Activated naive CD8-positive, alpha-beta T cell treated with anti-CD3 and anti-CD28 coated beads, Interleukin-2, amount 50 U/mL, for 24 hours (primary cell): ENCODE data around the gene ESF1.

ENCODE experiments used
- ATAC-seq: fragments of 150-1000 bp; cut with Tn5 transposase; one replicate; pipeline ENCODE4 v1.10.0; 2021
- DNase-seq: peaks from one replicate; pipeline ENCODE4 v3.0.0; 2021
- H3K27ac Mint-ChIP-seq: one replicate; pipeline ENCODE4 v1.8.0; 2021; ENCODE audit warnings: mild to moderate bottlenecking, mixed read lengths
- H3K27me3 Mint-ChIP-seq: one replicate; pipeline ENCODE4 v1.8.0; 2021; ENCODE audit warnings: mixed read lengths
- H3K36me3 Mint-ChIP-seq: one replicate; pipeline ENCODE4 v1.8.0; 2021; ENCODE audit warnings: low read depth, mixed read lengths
- H3K4me1 Mint-ChIP-seq: one replicate; pipeline ENCODE4 v1.8.0; 2021; ENCODE audit warnings: mixed read lengths
- H3K4me3 Mint-ChIP-seq: one replicate; pipeline ENCODE4 v1.8.0; 2021; ENCODE audit warnings: mild to moderate bottlenecking, moderate library complexity, mixed read lengths
- H3K9me3 Mint-ChIP-seq: one replicate; pipeline ENCODE4 v1.8.0; 2021; ENCODE audit warnings: mixed read lengths

Gene ESF1, protein sequence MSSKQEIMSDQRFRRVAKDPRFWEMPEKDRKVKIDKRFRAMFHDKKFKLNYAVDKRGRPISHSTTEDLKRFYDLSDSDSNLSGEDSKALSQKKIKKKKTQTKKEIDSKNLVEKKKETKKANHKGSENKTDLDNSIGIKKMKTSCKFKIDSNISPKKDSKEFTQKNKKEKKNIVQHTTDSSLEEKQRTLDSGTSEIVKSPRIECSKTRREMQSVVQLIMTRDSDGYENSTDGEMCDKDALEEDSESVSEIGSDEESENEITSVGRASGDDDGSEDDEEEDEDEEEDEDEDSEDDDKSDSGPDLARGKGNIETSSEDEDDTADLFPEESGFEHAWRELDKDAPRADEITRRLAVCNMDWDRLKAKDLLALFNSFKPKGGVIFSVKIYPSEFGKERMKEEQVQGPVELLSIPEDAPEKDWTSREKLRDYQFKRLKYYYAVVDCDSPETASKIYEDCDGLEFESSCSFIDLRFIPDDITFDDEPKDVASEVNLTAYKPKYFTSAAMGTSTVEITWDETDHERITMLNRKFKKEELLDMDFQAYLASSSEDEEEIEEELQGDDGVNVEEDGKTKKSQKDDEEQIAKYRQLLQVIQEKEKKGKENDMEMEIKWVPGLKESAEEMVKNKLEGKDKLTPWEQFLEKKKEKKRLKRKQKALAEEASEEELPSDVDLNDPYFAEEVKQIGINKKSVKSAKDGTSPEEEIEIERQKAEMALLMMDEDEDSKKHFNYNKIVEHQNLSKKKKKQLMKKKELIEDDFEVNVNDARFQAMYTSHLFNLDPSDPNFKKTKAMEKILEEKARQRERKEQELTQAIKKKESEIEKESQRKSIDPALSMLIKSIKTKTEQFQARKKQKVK

DNA sequence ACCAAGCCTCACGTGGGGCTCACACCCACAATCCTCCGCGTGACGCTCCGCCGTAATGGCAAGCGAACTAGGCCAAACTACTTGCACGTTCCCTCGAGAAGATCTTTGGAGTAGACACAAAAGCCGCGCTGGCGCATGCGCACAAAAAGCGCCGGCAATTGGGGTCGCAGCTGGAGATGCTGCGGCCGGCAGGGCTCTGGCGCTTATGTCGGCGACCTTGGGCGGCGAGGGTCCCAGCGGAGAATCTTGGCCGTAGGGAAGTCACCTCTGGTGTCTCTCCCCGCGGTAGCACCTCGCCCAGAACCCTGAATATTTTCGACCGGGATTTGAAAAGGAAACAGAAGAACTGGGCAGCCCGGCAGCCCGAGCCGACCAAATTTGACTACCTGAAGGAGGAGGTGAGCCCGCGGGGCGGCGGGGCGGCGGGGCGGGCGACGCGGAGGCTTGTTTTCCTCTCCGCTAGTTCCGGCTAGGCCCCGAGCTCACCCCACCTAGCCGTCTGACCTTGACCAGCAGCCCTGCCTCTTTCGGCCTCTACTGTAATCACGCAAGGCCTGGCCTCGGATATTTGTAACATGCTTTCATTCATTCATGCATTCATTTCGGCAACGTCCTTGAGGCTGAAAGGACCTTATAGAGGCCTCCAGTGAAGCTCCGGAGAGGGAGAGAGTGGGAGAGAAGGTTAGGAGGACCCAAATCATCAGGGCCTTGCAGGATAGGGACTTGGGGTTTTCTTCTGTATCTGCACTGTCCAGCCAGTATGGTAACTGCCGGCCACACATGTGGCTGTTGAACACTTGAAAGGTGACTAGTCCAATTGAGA, at the start of gene ESF1, which contains the start of gene NDUFAF5:
Gene ESF1, minus strand, starts transcription at position 27 of the 823 bp plus-strand sequence. CDS start 1,779 bp downstream, outside the sequence.
Gene NDUFAF5, plus strand, starts transcription at position 136 of the 823 bp plus-strand sequence. Its CDS starts 41 bp downstream, at position 177.
- H3K36me3 Mint-ChIP-seq, result peaks cover 49% of the 10 kb centered on the region
- peak; percentile 90 for DNase-seq
- peaks cover 61% of the 10 kb centered on the region for H3K4me1 Mint-ChIP-seq
- peaks cover 2% of the 10 kb centered on the region for H3K27me3 Mint-ChIP-seq
- H3K27ac Mint-ChIP-seq, result peak within 1 kb of the TSS; percentile 94
- H3K9me3 Mint-ChIP-seq, result no peaks in the 10 kb centered on the region
- ATAC-seq, result peak; percentile 97
- H3K4me3 Mint-ChIP-seq, result peak within 1 kb of the TSS; percentile 88

DNA sequence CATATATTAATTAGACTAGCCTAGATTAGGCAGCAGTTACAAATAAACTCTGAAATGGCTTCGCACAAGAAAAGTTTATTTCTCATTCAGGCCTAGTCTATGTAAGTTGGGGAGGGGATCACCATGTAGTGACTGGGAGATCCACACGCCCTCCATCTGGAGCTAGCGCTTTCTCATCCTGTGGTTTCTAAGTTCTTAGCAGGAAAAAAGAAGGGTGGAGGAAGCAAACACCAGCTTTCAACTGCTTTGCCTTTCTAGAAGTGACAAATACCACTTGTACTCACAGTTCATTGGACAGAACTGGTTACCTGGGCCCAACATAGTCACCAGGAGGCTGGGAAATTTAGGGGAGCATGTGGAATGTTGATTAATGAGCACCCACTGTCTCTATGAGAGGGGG, 46.8 kb upstream of the ESF1 start:
- Mint-ChIP-seq H3K4me3 (no peak overlapping the region), H3K9me3 (no peaks in the 10 kb centered on the region), H3K36me3 (no peaks in the 10 kb centered on the region), H3K27ac (no peak overlapping the region), H3K27me3 (peaks cover 5% of the 10 kb centered on the region), H3K4me1 (no peaks in the 10 kb centered on the region)
- ATAC-seq (no peak), DNase-seq (no peak)

DNA sequence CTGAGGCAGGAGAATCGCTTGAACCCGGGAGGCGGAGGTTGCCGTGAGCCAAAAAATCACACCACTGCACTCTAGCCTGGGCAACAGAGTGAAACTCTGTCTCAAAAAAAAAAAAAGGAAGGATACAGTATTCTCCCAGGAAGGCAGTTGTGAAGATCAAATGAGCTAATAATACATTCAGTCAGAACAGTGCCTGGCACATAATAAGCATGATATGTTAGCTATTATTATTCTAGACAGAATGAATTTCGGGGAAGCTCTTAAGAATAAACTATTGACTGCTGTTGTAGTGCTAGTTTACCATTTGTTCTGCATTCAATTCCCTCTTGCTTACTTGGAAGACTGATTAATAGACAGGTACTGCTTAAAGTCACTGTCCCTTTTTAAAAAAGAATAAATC, 40.7 kb upstream of the ESF1 start:
- ATAC-seq (no peak), DNase-seq (no peak)
- H3K36me3 Mint-ChIP-seq, result no peaks in the 10 kb centered on the region
- peaks cover 4% of the 10 kb centered on the region for H3K27me3 Mint-ChIP-seq
- H3K4me1 Mint-ChIP-seq, result no peaks in the 10 kb centered on the region
- no peak overlapping the region for H3K27ac Mint-ChIP-seq
- H3K4me3 Mint-ChIP-seq, result no peak overlapping the region
- no peaks in the 10 kb centered on the region for H3K9me3 Mint-ChIP-seq

DNA sequence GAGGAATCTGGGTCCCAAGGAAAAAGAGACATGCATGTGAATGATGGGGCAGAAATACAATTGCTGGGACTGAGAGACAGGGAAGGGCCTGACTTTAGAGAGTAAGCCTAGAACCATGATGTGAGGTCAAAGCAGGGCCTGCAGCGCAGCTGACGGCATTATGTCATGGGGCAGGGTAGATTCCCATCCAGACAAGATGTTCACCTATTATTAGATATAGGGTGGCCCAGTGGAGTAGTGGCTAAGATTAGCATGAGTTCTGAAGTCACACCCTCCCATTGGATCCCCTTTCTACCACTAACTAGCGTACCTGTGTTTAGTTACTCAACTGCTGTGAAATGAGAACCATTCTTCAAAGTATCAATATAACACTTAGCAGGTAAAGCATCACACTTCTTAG, 39.7 kb upstream of the ESF1 start:
- no peak for DNase-seq
- no peaks in the 10 kb centered on the region for H3K4me1 Mint-ChIP-seq
- no peak overlapping the region for H3K27ac Mint-ChIP-seq
- H3K27me3 Mint-ChIP-seq, result peaks cover 2% of the 10 kb centered on the region
- H3K36me3 Mint-ChIP-seq, result no peaks in the 10 kb centered on the region
- no peak overlapping the region for H3K4me3 Mint-ChIP-seq
- no peaks in the 10 kb centered on the region for H3K9me3 Mint-ChIP-seq
- ATAC-seq, result no peak

DNA sequence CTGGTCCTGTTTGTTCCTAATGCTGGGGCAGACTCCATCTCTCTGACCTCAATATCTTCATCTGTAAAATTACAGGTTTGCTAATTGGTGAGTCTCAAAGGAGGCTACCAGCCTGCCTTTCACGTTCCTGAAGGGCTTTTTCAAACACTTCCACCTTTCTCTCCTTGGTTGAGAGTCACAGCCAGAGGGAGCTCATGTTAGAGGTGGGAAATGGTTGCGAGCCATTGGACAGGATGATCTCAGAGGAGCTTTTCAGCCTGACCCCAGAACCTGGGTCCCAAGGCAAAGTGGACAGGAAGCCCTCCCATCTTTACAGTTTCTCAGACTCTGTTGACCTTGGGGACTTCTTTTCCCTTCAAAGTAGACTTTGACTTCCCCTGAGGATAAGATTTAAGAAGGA, 37.7 kb upstream of the ESF1 start:
- Mint-ChIP-seq H3K9me3 (no peaks in the 10 kb centered on the region), H3K27ac (no peak overlapping the region), H3K4me1 (peaks cover 13% of the 10 kb centered on the region), H3K4me3 (no peak overlapping the region), H3K36me3 (peaks cover 10% of the 10 kb centered on the region), H3K27me3 (peaks cover 2% of the 10 kb centered on the region)
- no peak for ATAC-seq
- no peak for DNase-seq

DNA sequence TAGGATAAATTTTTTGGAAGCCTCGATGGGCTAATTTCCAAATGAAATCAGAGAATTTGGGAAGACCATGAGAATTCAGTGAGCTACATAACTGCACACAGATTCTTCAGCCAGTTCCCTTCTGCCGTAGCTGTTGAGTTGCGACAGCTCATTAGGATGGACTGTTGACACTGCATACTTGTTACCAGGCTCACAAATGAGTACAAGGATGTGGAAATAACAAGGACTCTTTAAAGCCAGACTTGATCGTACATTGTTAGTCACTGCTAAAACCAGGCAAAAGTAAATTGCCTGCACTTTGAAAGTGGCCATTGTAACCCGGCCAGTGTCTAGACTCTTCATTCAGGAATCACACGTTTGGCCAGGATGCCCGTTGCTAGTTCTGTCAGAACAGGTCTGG, 37.2 kb upstream of the ESF1 start:
- no peak overlapping the region for H3K27ac Mint-ChIP-seq
- H3K27me3 Mint-ChIP-seq, result peaks cover 2% of the 10 kb centered on the region
- no peaks in the 10 kb centered on the region for H3K9me3 Mint-ChIP-seq
- H3K4me3 Mint-ChIP-seq, result no peak overlapping the region
- DNase-seq, result no peak
- H3K36me3 Mint-ChIP-seq, result peaks cover 16% of the 10 kb centered on the region
- no peak for ATAC-seq
- peaks cover 19% of the 10 kb centered on the region for H3K4me1 Mint-ChIP-seq

DNA sequence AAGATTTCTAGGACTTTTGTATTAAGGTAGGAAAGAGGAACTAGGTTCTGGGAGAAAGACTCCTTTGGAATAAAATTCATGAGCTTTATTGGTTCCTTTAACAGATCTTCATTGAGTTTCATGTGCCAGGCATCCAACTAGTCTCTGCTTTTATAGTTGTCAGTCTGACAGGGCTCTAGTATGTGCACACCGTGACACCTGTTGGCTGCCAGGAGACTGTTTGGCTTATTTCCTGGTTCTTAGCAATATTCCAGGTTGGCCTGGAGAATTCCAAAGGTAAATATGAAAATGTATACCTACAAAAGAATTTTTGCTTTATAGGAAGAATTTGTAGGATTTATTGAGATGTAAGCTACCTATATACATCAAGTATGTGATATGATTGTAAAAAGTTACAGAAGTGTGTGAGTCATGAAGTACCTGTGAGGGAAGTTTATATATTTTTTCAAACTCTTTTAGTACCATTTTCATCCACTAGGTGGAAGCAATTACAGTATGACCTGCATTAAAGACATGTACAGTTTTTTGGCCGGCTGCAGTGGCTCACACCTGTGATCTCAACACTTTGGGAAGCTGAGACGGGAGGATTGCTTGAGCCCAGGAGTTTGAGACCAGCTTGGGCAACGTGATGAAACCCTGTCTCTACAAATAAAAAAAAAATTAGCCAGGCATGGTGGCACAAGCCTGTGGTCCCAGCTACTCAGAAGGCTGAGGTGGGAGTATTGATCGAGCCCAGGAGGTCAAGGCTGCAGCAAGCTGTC, 35.3 kb upstream of the ESF1 start:
- ATAC-seq, result peak; percentile 12
- Mint-ChIP-seq H3K9me3 (no peaks in the 10 kb centered on the region), H3K4me1 (peaks cover 30% of the 10 kb centered on the region), H3K27me3 (no peaks in the 10 kb centered on the region), H3K36me3 (peaks cover 27% of the 10 kb centered on the region), H3K4me3 (no peak overlapping the region), H3K27ac (no peak overlapping the region)
- DNase-seq, result peak; percentile 5

DNA sequence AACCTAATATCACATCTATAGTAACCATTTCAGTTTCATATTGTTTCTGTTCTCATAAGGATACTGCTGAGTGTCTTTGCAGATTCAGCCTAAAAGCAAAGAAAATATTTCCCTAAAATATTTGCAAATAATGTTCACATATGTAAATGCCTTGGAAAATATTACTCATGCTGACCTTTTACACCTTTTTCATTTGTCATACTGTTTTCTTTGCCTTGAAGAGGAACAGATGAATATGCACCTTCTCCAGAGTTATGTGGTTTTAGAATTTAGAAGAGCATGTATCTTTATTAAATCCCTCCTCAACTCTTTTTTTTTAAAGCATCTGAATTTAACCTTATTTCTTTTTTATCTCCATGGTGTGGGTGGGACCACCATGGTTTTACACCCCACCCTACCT, 32.6 kb upstream of the ESF1 start:
- H3K9me3 Mint-ChIP-seq, result no peaks in the 10 kb centered on the region
- peak overlapping the region; percentile 45 for H3K4me3 Mint-ChIP-seq
- no peaks in the 10 kb centered on the region for H3K27me3 Mint-ChIP-seq
- peaks cover 37% of the 10 kb centered on the region for H3K36me3 Mint-ChIP-seq
- DNase-seq, result no peak
- peak; percentile 55 for ATAC-seq
- H3K4me1 Mint-ChIP-seq, result peaks cover 30% of the 10 kb centered on the region
- peak overlapping the region; percentile 91 for H3K27ac Mint-ChIP-seq

DNA sequence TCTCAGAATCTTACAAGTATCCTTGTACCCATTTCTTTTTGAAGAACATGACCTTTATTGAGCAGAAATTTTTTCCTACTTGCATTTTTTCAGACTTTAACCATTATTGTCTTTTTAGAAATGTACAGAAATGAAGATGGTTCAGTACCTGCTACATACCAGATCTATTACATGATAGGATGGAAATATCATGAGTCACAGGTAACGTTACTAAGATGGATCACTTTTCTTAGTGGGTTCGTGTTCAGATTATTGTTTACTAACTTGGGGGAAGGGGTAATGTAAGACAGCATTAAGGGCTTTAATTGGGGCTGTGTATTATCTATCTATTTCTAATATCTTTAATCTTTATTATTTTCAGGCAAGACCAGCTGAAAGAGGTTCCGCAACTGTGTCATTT, 32.0 kb upstream of the ESF1 start:
- Mint-ChIP-seq H3K27ac (peak overlapping the region; percentile 91), H3K4me3 (peak overlapping the region; percentile 42), H3K36me3 (peaks cover 40% of the 10 kb centered on the region), H3K4me1 (peaks cover 30% of the 10 kb centered on the region), H3K27me3 (no peaks in the 10 kb centered on the region), H3K9me3 (no peaks in the 10 kb centered on the region)
- peak; percentile 70 for ATAC-seq
- no peak for DNase-seq

DNA sequence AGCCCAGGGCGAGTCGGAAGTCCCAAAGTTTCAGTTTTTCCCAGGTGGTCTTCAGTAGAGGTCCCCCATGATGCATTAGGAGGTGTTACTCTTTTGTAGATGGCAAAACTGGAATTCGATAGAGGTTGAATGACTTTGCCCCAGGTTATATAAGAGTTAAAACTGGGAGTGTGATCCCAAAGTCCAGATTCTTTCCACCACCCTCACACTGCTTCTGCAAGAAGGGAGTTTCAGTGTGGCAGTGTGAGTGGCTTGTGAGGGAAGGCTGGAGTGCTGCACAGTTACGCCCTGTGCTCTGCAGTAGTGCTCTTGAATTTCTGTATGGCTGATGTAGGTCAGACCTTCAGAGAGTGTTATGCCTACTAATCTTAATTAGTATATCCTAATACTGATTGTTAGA, 30.0 kb upstream of the ESF1 start:
- ATAC-seq, result no peak
- H3K27ac Mint-ChIP-seq, result no peak overlapping the region
- DNase-seq, result no peak
- no peak overlapping the region for H3K4me3 Mint-ChIP-seq
- peaks cover 40% of the 10 kb centered on the region for H3K36me3 Mint-ChIP-seq
- H3K4me1 Mint-ChIP-seq, result peaks cover 30% of the 10 kb centered on the region
- H3K27me3 Mint-ChIP-seq, result no peaks in the 10 kb centered on the region
- H3K9me3 Mint-ChIP-seq, result no peaks in the 10 kb centered on the region

DNA sequence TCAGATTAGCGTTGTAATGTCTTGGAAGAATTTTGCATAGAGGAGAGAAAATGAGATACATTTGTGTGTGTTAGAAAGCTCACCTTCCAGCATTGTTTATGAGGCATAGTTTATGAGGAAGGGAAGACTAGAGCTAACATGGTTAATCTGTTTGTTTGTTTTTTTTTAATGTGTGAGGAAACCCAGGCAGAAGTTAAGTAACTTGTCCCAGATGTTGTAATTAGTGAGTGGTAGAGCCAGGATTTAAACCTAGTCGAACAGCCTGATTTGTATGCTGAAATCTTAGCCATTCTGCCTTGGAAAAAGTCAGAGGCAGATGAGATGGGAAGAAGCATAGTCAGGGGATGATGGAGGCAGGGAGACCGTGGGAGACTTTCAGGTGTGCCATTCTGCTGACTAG, 29.2 kb upstream of the ESF1 start:
- Mint-ChIP-seq H3K27me3 (no peaks in the 10 kb centered on the region), H3K4me1 (peaks cover 30% of the 10 kb centered on the region), H3K36me3 (peaks cover 40% of the 10 kb centered on the region), H3K27ac (peak overlapping the region; percentile 40), H3K9me3 (no peaks in the 10 kb centered on the region), H3K4me3 (no peak overlapping the region)
- ATAC-seq, result no peak
- no peak for DNase-seq

DNA sequence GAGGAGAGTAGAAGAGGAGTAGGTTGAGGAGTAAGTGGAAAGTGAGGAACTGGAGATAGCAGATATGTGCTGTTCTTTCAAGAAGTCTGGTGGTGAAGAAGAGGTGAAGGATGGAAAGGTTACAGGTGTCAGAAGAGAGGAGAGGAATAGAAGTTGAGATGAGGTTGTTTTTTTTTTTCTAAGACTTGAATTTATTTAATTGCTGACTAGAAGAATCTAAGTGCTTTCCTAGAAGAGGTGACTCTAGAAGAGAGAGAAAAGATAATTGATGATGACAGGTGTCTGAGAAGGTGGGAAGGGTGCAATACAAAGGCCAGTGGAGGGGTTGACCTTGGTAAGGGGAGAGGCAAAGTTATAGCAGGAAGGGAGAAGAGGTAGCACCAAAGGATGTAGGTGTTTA, 25.7 kb upstream of the ESF1 start:
- DNase-seq (no peak), ATAC-seq (no peak)
- no peak overlapping the region for H3K27ac Mint-ChIP-seq
- H3K4me3 Mint-ChIP-seq, result no peak overlapping the region
- peaks cover 16% of the 10 kb centered on the region for H3K36me3 Mint-ChIP-seq
- no peaks in the 10 kb centered on the region for H3K4me1 Mint-ChIP-seq
- H3K27me3 Mint-ChIP-seq, result no peaks in the 10 kb centered on the region
- no peaks in the 10 kb centered on the region for H3K9me3 Mint-ChIP-seq

DNA sequence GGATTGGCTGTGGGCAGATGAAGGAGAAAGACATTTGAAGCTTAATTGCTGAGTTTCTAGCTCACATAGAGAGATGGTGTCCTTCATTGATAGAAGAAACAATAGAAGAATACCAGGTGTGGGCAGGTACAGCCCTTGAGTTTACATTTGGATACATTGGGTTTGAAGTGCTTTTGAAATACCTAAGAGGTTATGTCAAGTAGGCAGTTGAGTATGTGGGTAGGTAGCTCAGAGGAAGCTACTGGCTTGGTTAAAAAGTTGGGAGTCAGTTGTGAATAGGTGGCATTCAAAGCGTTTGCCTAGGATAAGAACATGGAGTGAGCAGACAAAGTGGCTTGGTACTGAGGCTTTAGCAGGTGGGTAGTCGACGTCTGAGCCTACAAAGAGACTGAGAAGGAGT, 25.1 kb upstream of the ESF1 start:
- Mint-ChIP-seq H3K27ac (no peak overlapping the region), H3K4me1 (no peaks in the 10 kb centered on the region), H3K36me3 (peaks cover 12% of the 10 kb centered on the region), H3K9me3 (no peaks in the 10 kb centered on the region), H3K27me3 (no peaks in the 10 kb centered on the region), H3K4me3 (no peak overlapping the region)
- no peak for DNase-seq
- no peak for ATAC-seq

DNA sequence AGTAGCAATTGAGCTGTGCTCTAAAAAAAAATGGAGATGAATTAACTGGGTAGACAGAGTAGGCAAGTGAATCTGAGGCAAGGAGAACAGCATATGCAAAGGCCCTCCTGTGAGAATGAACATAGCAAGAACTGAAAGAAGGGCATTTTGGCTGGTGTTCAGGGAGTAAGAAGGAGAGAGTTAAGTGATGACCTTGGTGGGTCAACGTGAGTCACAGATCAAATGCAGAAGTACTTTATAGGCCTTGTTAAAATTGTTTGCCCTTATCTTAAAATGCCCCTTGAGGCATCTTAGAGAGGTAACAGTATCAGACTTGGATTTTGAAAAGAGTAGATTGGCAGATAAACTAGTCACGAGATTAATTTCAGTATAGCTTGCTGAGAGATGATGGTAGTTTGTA, 24.7 kb upstream of the ESF1 start:
- H3K4me3 Mint-ChIP-seq, result no peak overlapping the region
- no peaks in the 10 kb centered on the region for H3K4me1 Mint-ChIP-seq
- no peak overlapping the region for H3K27ac Mint-ChIP-seq
- no peaks in the 10 kb centered on the region for H3K27me3 Mint-ChIP-seq
- DNase-seq (no peak), ATAC-seq (no peak)
- peaks cover 13% of the 10 kb centered on the region for H3K36me3 Mint-ChIP-seq
- no peaks in the 10 kb centered on the region for H3K9me3 Mint-ChIP-seq
